ENCODE results near the gene VSTM4. TPM values are rescaled to one million over a fixed set of nuclear protein-coding genes. Genes with fewer than 3 reads are reported as not detected.

The VSTM4 gene
- total RNA-seq, 3 donors from 2014 or later, result 8.5 to 17.3 (median 9.5) TPM

- intact Hi-C loops (cut with DNase I; ENCODE audit: low total_unique reads), result no loop called here
- Histone ChIP-seq H3K36me3 (no peaks in the 10 kb centered on the region), H3K27ac (no peak overlapping the region), H3K27me3 (no peaks in the 10 kb centered on the region), H3K4me1 (no peaks in the 10 kb centered on the region), H3K9me3 (no peaks in the 10 kb centered on the region), H3K4me3 (no peak overlapping the region)
- no peak for DNase-seq (ENCODE audit: low spot score in 2 of 2)
- no peak for TF ChIP-seq CTCF (IDR thresholded peaks at IDR 0.05)
- TF ChIP-seq POLR2AphosphoS5 (IDR thresholded peaks at IDR 0.05), result no peak
- TF ChIP-seq POLR2A (IDR thresholded peaks at IDR 0.05), result no peak
Measured at GRCh38 chr10:49011756-49012155, 103.6 kb downstream of the VSTM4 start.

DNA sequence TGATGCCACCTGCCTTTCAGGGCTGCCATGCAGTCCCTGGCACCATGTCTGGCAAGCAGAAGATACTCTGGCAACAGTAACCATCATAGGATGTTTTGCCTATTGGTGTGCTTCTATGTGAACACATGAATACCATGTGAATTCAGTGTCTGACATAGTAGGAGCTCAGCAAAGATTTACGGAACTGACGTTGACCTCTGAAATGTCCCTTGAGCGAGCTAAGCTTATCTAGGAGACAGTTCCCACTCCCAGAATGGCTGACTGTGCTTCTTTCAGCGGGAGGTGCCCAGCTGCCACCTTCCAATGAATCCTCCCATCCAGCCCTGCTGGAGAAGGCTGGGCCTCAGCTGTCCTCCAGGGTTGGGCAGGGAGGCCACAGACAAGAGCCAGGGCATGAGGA lies 104.5 kb downstream of the VSTM4 start:
- Histone ChIP-seq H3K27ac (no peak overlapping the region), H3K36me3 (no peaks in the 10 kb centered on the region), H3K27me3 (no peaks in the 10 kb centered on the region), H3K4me1 (no peaks in the 10 kb centered on the region), H3K4me3 (no peak overlapping the region), H3K9me3 (no peaks in the 10 kb centered on the region)
- intact Hi-C loops (cut with DNase I; ENCODE audit: low total_unique reads), result no loop called here
- TF ChIP-seq POLR2AphosphoS5 (IDR thresholded peaks at IDR 0.05) (no peak), POLR2A (IDR thresholded peaks at IDR 0.05) (no peak), CTCF (IDR thresholded peaks at IDR 0.05) (no peak)
- DNase-seq (ENCODE audit: low spot score in 2 of 2), result no peak

DNA sequence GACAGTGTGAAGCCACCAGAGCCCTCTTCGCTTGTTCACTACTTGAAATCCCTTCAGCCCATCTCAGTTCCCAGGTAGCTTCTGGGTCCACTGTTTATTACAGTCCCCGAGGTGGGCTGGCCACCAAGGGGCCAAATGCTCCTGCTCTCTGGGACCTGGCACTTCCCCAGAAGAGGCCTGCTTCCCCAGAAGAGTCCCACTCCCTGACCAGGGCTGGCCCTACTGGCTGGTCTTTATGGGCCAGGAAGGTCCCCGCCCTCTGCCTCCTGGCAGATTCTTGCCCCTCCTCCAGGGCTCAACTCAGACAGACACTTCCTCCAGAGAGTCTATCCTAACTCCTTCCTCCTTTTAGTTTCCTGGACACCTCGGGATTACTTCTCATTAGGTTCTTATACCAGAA lies 105.0 kb downstream of the VSTM4 start:
- TF ChIP-seq POLR2AphosphoS5 (IDR thresholded peaks at IDR 0.05) (no peak), CTCF (IDR thresholded peaks at IDR 0.05) (no peak), POLR2A (IDR thresholded peaks at IDR 0.05) (no peak)

DNA sequence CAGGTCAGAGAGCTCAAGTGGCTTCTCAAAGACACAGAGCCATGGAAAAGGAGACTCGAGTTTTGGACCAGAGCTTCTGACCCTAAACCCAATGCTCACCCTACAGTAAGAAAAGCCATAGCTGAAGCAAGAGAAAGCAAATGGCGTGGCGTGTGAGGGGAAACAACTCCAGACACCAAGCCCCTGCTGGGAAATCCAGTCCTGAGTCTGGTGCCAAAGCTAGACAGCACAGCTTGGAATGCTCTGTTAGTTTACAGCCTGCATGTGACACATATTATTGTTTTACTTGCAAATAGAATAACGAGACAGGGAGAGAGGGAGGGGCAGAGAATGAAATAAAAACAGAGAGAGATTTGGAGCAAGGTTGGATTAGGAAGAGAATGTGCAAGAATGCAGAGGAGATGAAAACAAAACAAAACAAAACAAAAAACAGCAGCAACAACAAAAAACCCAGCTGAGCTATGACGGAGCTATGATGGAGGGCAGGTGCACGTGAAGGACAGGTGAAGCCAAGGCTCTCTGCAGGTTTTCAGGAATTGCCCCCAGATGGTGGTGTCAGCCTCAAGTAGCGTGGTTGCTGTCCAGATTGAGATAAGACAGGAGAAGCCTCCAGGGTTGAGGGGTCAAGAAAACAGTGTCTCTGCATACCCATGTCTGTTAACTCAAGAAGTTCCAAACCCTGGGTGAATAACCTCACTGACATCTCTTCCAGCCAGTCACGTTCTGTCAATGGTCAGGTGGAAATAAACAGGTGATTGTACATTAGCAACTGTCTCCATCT lies 105.9 kb downstream of the VSTM4 start:
- DNase-seq (ENCODE audit: low spot score in 2 of 2), result no peak
- Histone ChIP-seq H3K9me3 (no peaks in the 10 kb centered on the region), H3K36me3 (no peaks in the 10 kb centered on the region), H3K27ac (no peak overlapping the region), H3K4me3 (no peak overlapping the region), H3K27me3 (no peaks in the 10 kb centered on the region), H3K4me1 (no peaks in the 10 kb centered on the region)
- intact Hi-C loops (cut with DNase I; ENCODE audit: low total_unique reads), result no loop called here
- TF ChIP-seq POLR2AphosphoS5 (IDR thresholded peaks at IDR 0.05) (no peak), CTCF (IDR thresholded peaks at IDR 0.05) (no peak), POLR2A (IDR thresholded peaks at IDR 0.05) (no peak)

More for the DNA sequence above, 105.0 kb downstream of the VSTM4 start:
- Histone ChIP-seq H3K4me1 (no peaks in the 10 kb centered on the region), H3K36me3 (no peaks in the 10 kb centered on the region), H3K9me3 (no peaks in the 10 kb centered on the region), H3K27ac (no peak overlapping the region), H3K27me3 (no peaks in the 10 kb centered on the region), H3K4me3 (no peak overlapping the region)
- no peak for DNase-seq (ENCODE audit: low spot score in 2 of 2)
- intact Hi-C loops (cut with DNase I; ENCODE audit: low total_unique reads), result no loop called here

DNA sequence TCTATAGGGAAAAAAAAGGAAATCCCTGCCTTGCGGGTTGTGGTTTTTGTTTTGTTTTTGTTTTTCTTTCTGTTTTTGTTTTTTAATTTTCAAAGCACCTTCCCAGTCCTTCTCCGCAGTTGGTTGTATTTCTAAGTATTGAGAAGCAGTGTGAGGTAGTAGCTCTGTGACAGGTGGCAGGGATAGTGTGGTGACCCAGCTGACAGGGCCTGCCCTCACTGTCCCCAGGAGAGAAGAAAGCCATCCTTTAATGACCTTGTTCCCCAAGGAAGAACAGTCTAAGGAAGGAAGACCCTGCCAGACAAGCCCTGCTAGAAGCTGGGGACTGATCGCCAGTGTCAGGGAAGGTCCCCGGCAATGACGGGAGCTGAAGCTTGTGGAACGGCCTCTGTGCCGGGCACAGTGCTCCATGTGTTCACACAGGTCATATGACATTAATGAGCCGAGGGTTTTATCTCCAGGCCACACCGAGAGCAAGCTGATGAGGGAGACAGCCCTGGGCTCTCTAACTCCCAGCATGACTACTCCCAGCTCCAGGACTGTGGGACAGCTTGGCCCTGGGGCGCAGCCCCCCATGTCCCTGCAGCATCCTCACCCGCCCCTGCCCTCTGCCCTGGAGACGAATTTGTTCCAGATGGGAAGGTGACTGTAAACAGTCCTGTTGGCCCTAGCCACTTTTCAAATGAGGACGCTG lies 106.7 kb downstream of the VSTM4 start:
- Histone ChIP-seq H3K36me3 (no peaks in the 10 kb centered on the region), H3K27ac (no peak overlapping the region), H3K4me3 (no peak overlapping the region), H3K27me3 (no peaks in the 10 kb centered on the region), H3K4me1 (no peaks in the 10 kb centered on the region), H3K9me3 (no peaks in the 10 kb centered on the region)
- intact Hi-C loops (cut with DNase I; ENCODE audit: low total_unique reads), result no loop called here
- no peak for DNase-seq (ENCODE audit: low spot score in 2 of 2)
- no peak for TF ChIP-seq POLR2AphosphoS5 (IDR thresholded peaks at IDR 0.05)
- TF ChIP-seq POLR2A (IDR thresholded peaks at IDR 0.05), result no peak
- TF ChIP-seq CTCF (IDR thresholded peaks at IDR 0.05), result no peak
